DND-41 (cell line): ENCODE results near the gene AGAP1.

ENCODE experiments used
- ATAC-seq: fragments of 200-7000 bp; cut with Tn5 transposase; 3 replicates; pipeline ENCODE4 v1.9.1; 2021; ENCODE audit warnings: low read depth; ENCODE audit not compliant: insufficient read depth
- DNase-seq: peaks from one replicate; pipeline ENCODE4 v3.0.0-alpha.2; 2020
- H2AFZ ChIP-seq: 2 replicates; pipeline ENCODE4 v1.6.0; 2012; ENCODE audit warnings: low read depth, low read length
- H3K27ac ChIP-seq: 2 replicates; pipeline ENCODE4 v1.5.1; 2012; ENCODE audit warnings: low read length, inconsistent platforms
- H3K27me3 ChIP-seq: fragments of 200-600 bp; sonication (generic); 2 replicates; pipeline ENCODE4 v1.6.0; 2012; ENCODE audit warnings: low read length, mild to moderate bottlenecking, inconsistent platforms; ENCODE audit not compliant: insufficient read depth, poor library complexity
- H3K36me3 ChIP-seq: 2 replicates; pipeline ENCODE4 v1.5.1; 2012; ENCODE audit warnings: low read length, inconsistent platforms; ENCODE audit not compliant: insufficient read depth
- H3K4me1 ChIP-seq: 2 replicates; pipeline ENCODE4 v1.5.1; 2012; ENCODE audit warnings: mild to moderate bottlenecking, low read length; ENCODE audit not compliant: insufficient read depth
- H3K4me2 ChIP-seq: 2 replicates; pipeline ENCODE4 v1.6.0; 2012; ENCODE audit warnings: mild to moderate bottlenecking, moderate library complexity, low read length, inconsistent platforms; ENCODE audit not compliant: insufficient read depth
- H3K4me3 ChIP-seq, 2 experiments: fragments of 200-600 bp in 1 of 2; shearing (Covaris generic) in 1 of 2; 2 replicates each; pipeline ENCODE4 v1.5.1; 2012 to 2016; ENCODE audit warnings: inconsistent platforms in 2 of 2, low read length in 2 of 2, mild to moderate bottlenecking in 2 of 2, low read depth in 1 of 2, moderate library complexity in 1 of 2
- H3K79me2 ChIP-seq: 2 replicates; pipeline ENCODE4 v1.6.0; 2012; ENCODE audit warnings: low read length, inconsistent platforms; ENCODE audit not compliant: insufficient read depth
- H3K9ac ChIP-seq: 2 replicates; pipeline ENCODE4 v1.6.0; 2012; ENCODE audit warnings: low read depth, mild to moderate bottlenecking, inconsistent platforms, low read length, moderate library complexity
- H3K9me3 ChIP-seq: 2 replicates; pipeline ENCODE4 v1.5.1; 2012; ENCODE audit warnings: low read length, moderate library complexity, mild to moderate bottlenecking, inconsistent platforms; ENCODE audit not compliant: insufficient read depth, severe bottlenecking
- H4K20me1 ChIP-seq: 2 replicates; pipeline ENCODE4 v1.6.0; 2012; ENCODE audit warnings: low read length; ENCODE audit not compliant: insufficient read depth
- CTCF ChIP-seq: IDR thresholded peaks from 2 replicates; pipeline ENCODE4 v1.5.1; 2012; ENCODE audit warnings: borderline replicate concordance, low read length, moderate library complexity, mild to moderate bottlenecking; ENCODE audit not compliant: poor library complexity, severe bottlenecking; ENCODE audit errors: extremely low read depth
- EZH2 ChIP-seq: IDR thresholded peaks from 3 replicates; pipeline ENCODE4 v1.6.1; 2012; ENCODE audit warnings: borderline replicate concordance, low read depth, mild to moderate bottlenecking, moderate library complexity, low read length, inconsistent platforms; ENCODE audit not compliant: severe bottlenecking

AGAP1 gene

DNA sequence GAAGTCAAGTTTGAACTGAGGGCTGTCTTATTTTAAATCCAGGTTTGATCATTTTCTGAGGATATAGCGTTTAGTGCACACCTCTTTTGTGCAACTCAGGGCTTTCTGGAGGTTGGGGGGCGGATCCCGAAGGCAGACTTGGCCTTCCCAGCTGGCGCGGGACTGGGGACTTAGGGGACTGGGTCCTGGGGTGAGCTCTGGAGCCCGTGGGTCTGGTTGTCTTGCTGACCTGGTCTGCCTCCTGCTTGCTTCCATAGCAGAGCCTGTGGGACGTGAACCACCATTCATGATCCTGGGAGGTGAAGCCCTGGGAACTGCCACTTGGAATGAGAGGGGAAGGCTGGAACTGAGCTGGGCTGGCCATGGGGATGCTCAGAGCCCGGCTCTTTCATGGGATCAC, 63.1 kb downstream of the AGAP1 start:
- Histone ChIP-seq H3K36me3 (no peaks in the 10 kb centered on the region), H3K27me3 (peaks cover 40% of the 10 kb centered on the region), H2AFZ (no peak overlapping the region), H3K79me2 (no peaks in the 10 kb centered on the region), H3K9ac (no peak overlapping the region), H3K4me3 (no peak overlapping the region), H3K27ac (no peak overlapping the region), H4K20me1 (0 out of 2 replicates have a peak, but pooled peaks cover 3% of the 10 kb centered on the region), H3K4me1 (no peaks in the 10 kb centered on the region), H3K9me3 (no peaks in the 10 kb centered on the region), H3K4me2 (no peak overlapping the region)
- no peak for DNase-seq
- TF ChIP-seq EZH2 (no peak), CTCF (no peak)
- ATAC-seq = no peak

DNA sequence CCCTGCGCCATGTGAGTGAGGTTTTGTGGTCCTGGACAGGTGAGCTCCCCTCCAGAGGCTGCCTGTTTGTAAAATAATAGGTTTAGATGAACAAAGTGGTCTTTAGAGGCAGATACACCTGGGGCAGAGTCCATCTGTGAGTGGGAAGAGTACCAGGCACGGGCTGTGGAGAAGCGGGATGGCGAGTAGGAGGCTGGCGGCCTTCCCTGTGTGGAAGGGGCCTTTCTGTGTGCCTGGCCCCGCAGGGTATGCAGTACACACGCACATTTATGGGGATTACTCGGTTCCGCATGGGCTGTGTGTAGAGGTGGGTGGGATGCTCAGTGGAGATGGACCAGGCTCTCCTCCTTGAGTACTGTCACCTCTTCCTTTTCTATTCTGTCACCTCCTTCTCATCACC, 64.1 kb downstream of the AGAP1 start:
- no peak for ATAC-seq
- Histone ChIP-seq H2AFZ (no peak overlapping the region), H4K20me1 (0 out of 2 replicates have a peak, but pooled peaks cover 3% of the 10 kb centered on the region), H3K79me2 (no peaks in the 10 kb centered on the region), H3K4me1 (no peaks in the 10 kb centered on the region), H3K9ac (no peak overlapping the region), H3K27me3 (peaks cover 33% of the 10 kb centered on the region), H3K4me3 (no peak overlapping the region), H3K4me2 (no peak overlapping the region), H3K36me3 (no peaks in the 10 kb centered on the region), H3K27ac (no peak overlapping the region), H3K9me3 (no peaks in the 10 kb centered on the region)
- DNase-seq = no peak
- TF ChIP-seq EZH2 = no peak
- TF ChIP-seq CTCF = no peak

- Histone ChIP-seq H3K4me1 (no peaks in the 10 kb centered on the region), H3K9me3 (no peaks in the 10 kb centered on the region), H3K79me2 (no peaks in the 10 kb centered on the region), H2AFZ (no peak overlapping the region), H3K27me3 (peaks cover 32% of the 10 kb centered on the region), H3K9ac (no peak overlapping the region), H3K4me2 (no peak overlapping the region), H3K36me3 (no peaks in the 10 kb centered on the region), H4K20me1 (0 out of 2 replicates have a peak, but pooled peaks cover 3% of the 10 kb centered on the region), H3K4me3 (no peak overlapping the region), H3K27ac (no peak overlapping the region)
- DNase-seq = no peak
- no peak for TF ChIP-seq EZH2
- no peak for TF ChIP-seq CTCF
- ATAC-seq = no peak
These were observed 64.7 kb downstream of the AGAP1 start for GRCh38 chr2:235558572-235558971.

- no peak overlapping the region for H3K9ac ChIP-seq
- peaks cover 29% of the 10 kb centered on the region for H3K27me3 ChIP-seq
- no peaks in the 10 kb centered on the region for H3K9me3 ChIP-seq
- no peak for TF ChIP-seq CTCF
- TF ChIP-seq EZH2 = no peak
- 0 out of 2 replicates have a peak, but pooled peaks cover 3% of the 10 kb centered on the region for H4K20me1 ChIP-seq
- ATAC-seq (no peak), DNase-seq (no peak)
- H3K27ac ChIP-seq = no peak overlapping the region
- no peaks in the 10 kb centered on the region for H3K79me2 ChIP-seq
- no peaks in the 10 kb centered on the region for H3K36me3 ChIP-seq
- no peak overlapping the region for H2AFZ ChIP-seq
- no peak overlapping the region for H3K4me3 ChIP-seq
- no peaks in the 10 kb centered on the region for H3K4me1 ChIP-seq
- no peak overlapping the region for H3K4me2 ChIP-seq
These were observed 66.5 kb downstream of the AGAP1 start for GRCh38 chr2:235560345-235560744.
